Islet of Langerhans (tissue), 1 donor: ENCODE data around the gene PCDH20.
"Not testable (repeated sequence)": the region's sequence is repeated elsewhere in the genome, so short reads cannot be mapped to it uniquely, and the experiment has no call there.

Source experiments
- FAIRE-seq: peaks from one replicate; lab custom pipeline; 2011; peaks lifted over from hg19 to GRCh38; lab: Jason Lieb, UNC

The PCDH20 gene

GRCh38 chr13:61415749-61416148, at the start of gene PCDH20:
TSS of gene PCDH20 (minus strand) at chr13:61415849. CDS start at chr13:61415158, 691 bp downstream.
- FAIRE-seq, result no peak

GRCh38 chr13:61463024-61463423, 47.4 kb upstream of the PCDH20 start:
- peak; percentile 98 for FAIRE-seq

- FAIRE-seq, result no peak
Measured at GRCh38 chr13:61453121-61453520, 37.5 kb upstream of the PCDH20 start.

GRCh38 chr13:61432029-61432428, 16.4 kb upstream of the PCDH20 start:
- no peak for FAIRE-seq

- FAIRE-seq, result no peak
Measured at GRCh38 chr13:61423915-61424314, 8.3 kb upstream of the PCDH20 start.

GRCh38 chr13:61417086-61417570, 1.5 kb upstream of the PCDH20 start:
- no peak for FAIRE-seq

- no peak for FAIRE-seq
Measured at GRCh38 chr13:61415058-61415721, 459 bp downstream of the PCDH20 start.

- FAIRE-seq, result no peak
Measured at GRCh38 chr13:61414686-61415057, 977 bp downstream of the PCDH20 start.

GRCh38 chr13:61413572-61414535, 1.8 kb downstream of the PCDH20 start:
- no peak for FAIRE-seq

- FAIRE-seq, result peak; percentile 98
Measured at GRCh38 chr13:61410669-61411297, 4.9 kb downstream of the PCDH20 start.

- no peak for FAIRE-seq
Measured at GRCh38 chr13:61410266-61410665, 5.4 kb downstream of the PCDH20 start.

GRCh38 chr13:61408571-61408970, 7.1 kb downstream of the PCDH20 start:
- FAIRE-seq, result no peak

- no peak for FAIRE-seq
Measured at GRCh38 chr13:61406275-61406674, 9.4 kb downstream of the PCDH20 start.

- FAIRE-seq, result no peak
Measured at GRCh38 chr13:61396121-61396520, 19.5 kb downstream of the PCDH20 start.

GRCh38 chr13:61391426-61391825, 24.2 kb downstream of the PCDH20 start:
- no peak for FAIRE-seq

- FAIRE-seq, result no peak
Measured at GRCh38 chr13:61387694-61388093, 28.0 kb downstream of the PCDH20 start.

GRCh38 chr13:61383111-61383510, 32.5 kb downstream of the PCDH20 start:
- FAIRE-seq, result no peak

GRCh38 chr13:61370520-61370919, 45.1 kb downstream of the PCDH20 start:
- FAIRE-seq, result no peak

GRCh38 chr13:61364690-61365089, 51.0 kb downstream of the PCDH20 start:
- not testable (repeated sequence) for FAIRE-seq

GRCh38 chr13:61362522-61362921, 53.1 kb downstream of the PCDH20 start:
- FAIRE-seq, result no peak
